GM18870 (cell line): Measurements from ENCODE around the gene CYP3A4.
"Not testable (repeated sequence)": the region's sequence is repeated elsewhere in the genome, so short reads cannot be mapped to it uniquely, and the experiment has no call there.

Source experiments
- ATAC-seq: cut with Tn5 transposase; IDR thresholded peaks from one replicate; pipeline ENCODE4 v1.9.1; 2021; ENCODE audit warnings: moderate library complexity; ENCODE audit not compliant: unreplicated experiment

The CYP3A4 gene

DNA sequence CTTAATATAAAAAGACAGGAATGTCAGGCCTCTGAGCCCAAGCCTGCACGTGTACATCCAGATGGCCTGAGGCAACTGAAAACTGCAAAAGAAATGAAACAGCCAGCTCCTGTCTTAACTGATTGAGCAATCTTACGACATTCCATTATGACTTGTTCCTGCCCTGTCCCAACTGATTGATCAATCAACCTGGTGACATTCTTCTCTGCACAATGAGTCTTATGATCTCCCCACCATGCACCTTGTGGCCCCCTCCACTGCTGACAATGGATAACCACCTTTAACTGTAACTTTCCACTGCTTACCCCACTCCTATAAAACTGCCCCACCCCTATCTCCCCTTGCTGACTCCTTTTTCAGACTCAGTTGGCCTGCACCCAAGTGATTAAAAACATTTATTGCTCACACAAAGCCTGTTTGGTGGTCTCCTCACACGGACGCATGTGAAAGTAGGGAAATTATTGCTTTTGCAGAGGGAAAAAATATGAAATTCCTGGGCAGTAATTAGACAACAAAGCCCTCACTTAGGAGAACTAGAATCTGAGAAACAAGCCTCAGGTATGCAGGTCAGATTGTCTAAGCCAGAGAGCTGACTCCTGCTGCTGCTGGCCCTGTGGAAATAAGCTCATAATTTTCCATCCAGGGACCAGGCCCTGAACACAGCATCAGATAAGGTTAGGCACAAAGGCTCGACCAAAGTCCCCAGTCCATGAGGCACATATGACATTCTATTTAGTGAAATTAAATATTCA, 54.3 kb downstream of the CYP3A4 start:
- no peak for ATAC-seq

DNA sequence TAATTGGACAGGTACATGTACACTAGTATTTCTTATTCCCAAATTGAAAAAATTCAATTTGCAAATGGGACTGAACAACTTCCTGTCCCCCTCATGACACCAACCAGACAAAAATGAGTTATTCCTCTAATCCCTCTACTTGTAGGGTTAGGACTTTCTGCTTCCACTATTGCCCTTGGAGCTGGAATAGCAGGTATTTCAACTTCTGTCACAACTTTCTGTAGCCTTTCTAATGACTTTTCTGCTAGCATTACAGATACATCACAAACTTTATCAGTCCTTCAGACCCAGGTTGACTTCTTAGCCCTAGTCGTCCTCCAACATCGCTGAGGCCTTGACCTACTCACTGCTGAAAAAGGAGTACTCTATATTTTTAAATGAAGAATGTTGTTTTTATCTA, 55.4 kb downstream of the CYP3A4 start:
- no peak for ATAC-seq

DNA sequence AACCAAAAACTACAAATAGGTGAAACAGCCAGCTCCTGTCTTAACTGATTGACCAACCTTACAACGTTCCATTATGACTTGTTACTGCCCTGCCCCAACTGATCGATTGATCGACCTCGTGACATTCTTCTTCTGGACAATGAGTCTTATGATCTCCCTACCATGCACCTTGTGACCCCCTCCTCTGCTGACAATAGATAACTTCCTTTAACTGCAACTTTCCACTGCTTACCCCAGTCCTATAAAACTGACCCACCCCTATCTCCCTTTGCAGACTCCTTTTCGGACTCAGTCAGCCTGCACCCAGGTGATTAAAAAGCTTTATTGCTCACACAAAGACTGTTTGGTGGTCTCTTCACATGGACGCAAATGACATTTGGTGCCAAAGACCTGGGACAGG, 60.8 kb downstream of the CYP3A4 start:
- not testable (repeated sequence) for ATAC-seq

DNA sequence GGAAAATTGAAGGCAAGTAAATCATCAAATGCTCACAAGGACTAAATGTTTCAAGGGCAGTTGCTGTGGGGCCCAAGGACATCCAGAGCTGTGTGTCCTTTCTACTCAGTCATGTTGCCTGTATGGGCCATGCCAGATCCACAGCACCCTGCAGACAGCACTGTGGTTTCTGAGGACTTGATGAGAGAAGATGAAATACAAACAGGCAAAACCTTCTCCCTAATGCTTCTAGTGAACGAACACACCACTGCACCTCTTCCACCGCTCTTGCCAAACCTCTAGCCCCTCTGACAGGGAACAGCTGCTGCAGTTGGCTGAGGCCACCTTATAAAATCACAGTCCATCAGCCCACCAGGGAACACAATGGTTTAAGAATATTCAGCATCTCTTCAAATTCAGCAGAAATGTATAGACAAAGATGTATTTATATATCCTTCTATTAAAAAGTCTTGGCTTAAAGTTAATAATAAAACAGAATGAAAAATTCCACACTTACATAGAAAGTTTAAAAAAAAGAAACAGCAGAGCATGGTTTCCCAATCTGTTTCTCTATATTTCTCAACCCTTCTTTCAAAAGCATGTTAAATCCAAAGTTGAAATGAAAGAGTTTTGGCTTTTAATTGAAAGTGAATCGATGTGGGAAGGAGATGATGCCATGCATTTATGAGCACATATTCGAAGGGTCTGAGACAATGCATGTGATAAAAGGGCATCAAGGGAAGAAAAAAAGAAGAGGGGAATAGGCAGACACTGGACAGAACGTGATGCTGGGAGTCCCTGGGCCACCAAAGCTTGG, 63.0 kb downstream of the CYP3A4 start:
- ATAC-seq = no peak

DNA sequence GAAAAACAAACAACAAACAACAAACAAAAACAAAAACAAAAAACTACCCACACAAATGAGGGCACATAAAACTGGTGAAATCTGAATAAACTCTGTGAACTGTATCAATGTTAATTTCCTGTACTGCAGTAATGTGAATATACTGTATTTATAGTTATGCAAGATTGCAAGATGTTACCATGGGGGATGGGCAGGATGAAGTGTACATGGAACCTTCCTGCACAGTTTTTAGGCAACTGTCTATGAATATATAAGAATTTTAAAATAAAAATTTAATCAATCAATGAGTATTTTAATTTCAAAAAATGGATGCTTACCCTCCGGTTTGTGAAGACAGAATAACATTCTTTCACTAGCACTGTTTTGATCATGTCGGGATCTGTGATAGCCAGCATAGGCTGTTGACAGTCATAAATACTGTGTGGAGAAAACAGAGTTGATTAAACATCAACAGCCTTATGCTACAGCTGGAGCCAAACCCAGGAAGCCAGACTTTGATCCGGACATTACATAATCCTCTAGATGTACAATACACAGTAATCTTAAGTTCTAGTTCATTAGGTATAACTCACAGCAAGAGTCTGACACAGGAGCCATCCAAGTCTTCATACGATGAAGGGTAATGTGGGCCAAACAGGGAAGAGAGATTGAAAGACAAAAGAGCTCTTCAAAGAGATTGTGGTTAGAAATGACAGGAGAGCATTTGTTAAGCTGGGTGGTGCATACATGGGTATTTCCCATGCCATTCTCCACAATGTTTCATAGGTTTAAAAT, 63.8 kb downstream of the CYP3A4 start:
- no peak for ATAC-seq

DNA sequence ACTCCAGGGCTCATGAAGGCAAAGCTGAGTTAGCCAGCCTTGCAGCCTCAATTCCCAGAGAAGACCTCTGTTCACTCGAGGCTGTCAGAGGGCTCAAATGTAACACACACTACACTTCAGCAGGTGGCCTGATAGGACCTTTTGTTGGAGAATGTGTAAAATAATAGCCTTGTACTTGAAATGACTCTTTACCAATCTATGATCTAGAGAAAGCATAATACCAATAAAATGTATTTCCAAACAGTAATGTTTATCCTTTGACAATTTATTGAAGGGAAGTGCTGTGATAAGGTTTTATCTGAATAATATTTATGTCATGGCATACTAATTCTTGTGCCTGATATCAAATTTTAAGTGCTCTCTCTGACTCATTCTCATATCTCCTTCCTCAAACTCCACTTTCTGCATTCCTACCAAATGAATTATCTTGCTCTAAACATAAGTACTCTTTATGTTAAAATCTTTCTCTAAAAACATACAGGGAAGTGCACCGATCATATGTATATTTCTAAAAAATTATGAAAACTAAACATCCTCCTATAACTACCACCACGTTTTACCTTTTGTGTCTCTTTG, 69.9 kb downstream of the CYP3A4 start:
- ATAC-seq = no peak

DNA sequence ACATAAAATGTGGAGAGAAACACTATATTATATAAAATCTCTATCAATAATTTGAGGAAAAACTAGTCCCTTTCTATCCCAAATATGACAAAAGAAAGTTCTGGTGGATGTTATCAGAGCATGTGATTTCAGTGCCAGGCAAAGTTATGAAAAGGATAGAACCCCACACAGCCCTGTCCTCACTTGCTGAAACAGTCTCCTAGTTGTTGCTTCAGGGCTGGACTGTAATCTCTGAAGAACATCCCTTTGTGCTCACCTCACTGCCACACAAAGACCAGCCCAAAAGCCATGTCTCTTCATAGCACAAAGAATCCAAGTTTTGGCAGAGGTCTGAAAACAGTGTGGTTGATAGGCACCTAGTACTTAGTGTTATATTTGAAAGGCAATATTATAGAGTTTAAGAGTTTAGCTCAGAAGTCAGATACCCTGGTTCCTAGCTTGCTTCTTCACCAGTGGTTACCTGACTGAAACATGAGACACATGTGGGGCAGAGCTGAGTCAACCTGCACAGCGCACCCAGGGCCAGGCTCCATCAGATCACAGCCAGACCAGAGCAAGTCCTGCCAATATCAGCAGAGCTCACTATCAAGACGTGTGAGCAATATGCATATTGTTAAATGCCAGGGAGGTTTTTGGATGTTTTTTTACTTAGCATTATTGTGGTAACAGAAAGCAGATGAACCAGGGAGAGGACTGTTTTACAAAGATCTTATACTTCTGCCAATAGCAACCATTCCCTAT, 74.0 kb downstream of the CYP3A4 start:
- no peak for ATAC-seq

DNA sequence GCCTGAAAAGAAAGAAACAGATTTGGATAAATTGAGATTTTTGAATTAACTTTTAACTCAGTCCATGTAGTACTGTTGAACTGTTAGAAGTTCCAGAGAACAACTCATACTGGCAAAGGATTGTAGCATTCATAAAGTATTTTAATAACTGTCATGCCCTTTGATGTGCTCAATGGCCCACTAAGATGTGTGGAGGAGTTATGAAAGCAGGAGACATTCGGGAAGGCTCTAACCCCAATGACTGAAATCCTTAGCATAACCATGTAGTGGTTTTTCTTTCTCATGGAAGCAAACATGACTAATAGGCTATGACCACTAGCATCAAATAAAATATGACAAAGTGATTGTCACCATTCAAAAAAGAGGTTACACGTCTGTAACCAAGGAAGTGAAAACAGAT, 74.7 kb downstream of the CYP3A4 start:
- ATAC-seq = no peak

DNA sequence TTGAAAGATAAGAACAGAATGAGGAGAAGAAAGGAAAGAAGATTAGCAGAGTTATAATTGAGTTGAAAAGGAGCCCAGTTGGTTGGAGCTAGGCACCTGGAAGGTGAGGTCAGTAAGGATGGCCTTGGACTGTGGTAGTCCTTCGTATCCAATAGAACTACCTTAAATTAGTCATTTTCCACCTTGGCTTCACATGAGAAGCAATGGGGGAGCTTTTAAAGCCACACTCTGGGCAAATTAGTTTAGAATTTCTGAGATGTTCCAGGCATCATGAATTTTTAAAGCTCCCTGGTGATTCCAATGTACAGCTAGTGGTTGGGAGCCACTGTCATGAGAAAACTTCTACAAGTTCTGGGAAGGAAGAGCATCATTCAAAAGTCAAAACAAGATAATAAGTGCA, 76.9 kb downstream of the CYP3A4 start:
- no peak for ATAC-seq
